WTC11 (cell line): Measurements from ENCODE around the gene CLEC2L. TPM values are rescaled to one million over a fixed set of nuclear protein-coding genes. Genes with fewer than 3 reads are reported as not detected.

Experiments
- ATAC-seq: fragments of 200-7000 bp; cut with Tn5 transposase; 2 replicates; pipeline ENCODE4 v1.10.0; 2021; ENCODE audit warnings: mild to moderate bottlenecking, moderate library complexity
- CTCF ChIA-PET: fragments of 300-600 bp; sonication (Branson Sonifier 250); formaldehyde crosslinking; loops from one replicate; lab custom pipeline; 2021; ENCODE audit warnings: antibody characterized with exemption; lab: Charles Lee
- POLR2A ChIA-PET: fragments of 350-600 bp; sonication (Branson Sonifier 250); formaldehyde crosslinking; loops from one replicate; lab custom pipeline; 2021; ENCODE audit warnings: antibody characterized with exemption; lab: Charles Lee
- DNase-seq: peaks from one replicate; pipeline ENCODE4 v3.0.0; 2021; ENCODE audit warnings: low spot score
- H3K27ac Mint-ChIP-seq: 2 replicates; pipeline ENCODE4 v1.8.0; 2021; ENCODE audit warnings: mixed read lengths
- H3K27me3 Mint-ChIP-seq: 2 replicates; pipeline ENCODE4 v1.8.0; 2021; ENCODE audit warnings: low read depth, mild to moderate bottlenecking, moderate library complexity, mixed read lengths
- H3K36me3 Mint-ChIP-seq: 2 replicates; pipeline ENCODE4 v1.8.0; 2021; ENCODE audit warnings: mixed read lengths
- H3K4me1 Mint-ChIP-seq: 2 replicates; pipeline ENCODE4 v1.8.0; 2022; ENCODE audit warnings: mixed read lengths
- H3K4me3 Mint-ChIP-seq: 2 replicates; pipeline ENCODE4 v1.8.0; 2021; ENCODE audit warnings: mild to moderate bottlenecking, moderate library complexity, mixed read lengths
- H3K9me3 Mint-ChIP-seq: 2 replicates; pipeline ENCODE4 v1.8.0; 2021; ENCODE audit warnings: mixed read lengths
- ATF1 ChIP-seq: sonication (generic); formaldehyde crosslinking; IDR thresholded peaks from 2 replicates; pipeline ENCODE4 v1.8.1; 2023; ENCODE audit warnings: mild to moderate bottlenecking, moderate library complexity, missing genetic modification reagents
- GABPB1 ChIP-seq: sonication (generic); formaldehyde crosslinking; IDR thresholded peaks from 2 replicates; pipeline ENCODE4 v1.8.1; 2023; ENCODE audit warnings: mild to moderate bottlenecking, missing genetic modification reagents
- GRHL2 ChIP-seq: fragments of 250-450 bp; sonication (Bioruptor Pico); IDR thresholded peaks from 2 replicates; pipeline ENCODE4 v1.8.0; 2022; ENCODE audit warnings: mild to moderate bottlenecking, moderate library complexity; ENCODE audit not compliant: insufficient replicate concordance, severe bottlenecking
- KAT7 ChIP-seq: sonication (generic); formaldehyde crosslinking; IDR thresholded peaks from 2 replicates; pipeline ENCODE4 v1.8.1; 2023; ENCODE audit warnings: missing genetic modification reagents, mild to moderate bottlenecking, borderline replicate concordance
- MLX ChIP-seq: sonication (generic); formaldehyde crosslinking; IDR thresholded peaks from 2 replicates; pipeline ENCODE4 v1.8.1; 2023; ENCODE audit warnings: mild to moderate bottlenecking, missing genetic modification reagents, moderate library complexity
- PRRX2 ChIP-seq: fragments of 250-450 bp; sonication (Bioruptor Pico); IDR thresholded peaks from 2 replicates; pipeline ENCODE4 v1.8.0; 2021; ENCODE audit warnings: mild to moderate bottlenecking
- RORB ChIP-seq: fragments of 250-450 bp; sonication (Bioruptor Pico); IDR thresholded peaks from 2 replicates; pipeline ENCODE4 v1.9.0; 2021; ENCODE audit warnings: mild to moderate bottlenecking
- SP1 ChIP-seq: sonication (generic); formaldehyde crosslinking; conservative IDR thresholded peaks from 2 replicates; pipeline ENCODE4 v1.8.1; 2022; ENCODE audit warnings: missing genetic modification reagents
- TEAD1 ChIP-seq: sonication (generic); formaldehyde crosslinking; IDR thresholded peaks from 2 replicates; pipeline ENCODE4 v1.8.0; 2022; ENCODE audit warnings: mild to moderate bottlenecking, missing genetic modification reagents
- USF2 ChIP-seq: sonication (generic); formaldehyde crosslinking; IDR thresholded peaks from 2 replicates; pipeline ENCODE4 v1.8.1; 2023; ENCODE audit warnings: mild to moderate bottlenecking, missing genetic modification reagents, moderate library complexity
- ZNF281 ChIP-seq: sonication (generic); formaldehyde crosslinking; IDR thresholded peaks from 2 replicates; pipeline ENCODE4 v1.8.0; 2023; ENCODE audit warnings: mild to moderate bottlenecking, missing genetic modification reagents
- ZSCAN18 ChIP-seq: fragments of 250-450 bp; sonication (Bioruptor Pico); IDR thresholded peaks from 2 replicates; pipeline ENCODE4 v2.1.2; 2022; ENCODE audit warnings: mild to moderate bottlenecking, moderate library complexity
- total RNA-seq: library from RNA; stranded (reverse); gene quantifications from 3 replicates; pipeline ENCODE4 v1.2.3, GENCODE V29; 2021
- TF ChIP-seq, protein P1 (sequence below): sonication (generic); formaldehyde crosslinking; IDR thresholded peaks from 2 replicates; pipeline ENCODE4 v1.8.1; 2022; ENCODE audit warnings: low read depth, mild to moderate bottlenecking, moderate library complexity, missing genetic modification reagents, borderline replicate concordance

Gene CLEC2L
- total RNA-seq, 1 experiment from 2014 or later, result 0.13 TPM

GRCh38 chr7:139479620-139480019, 43.9 kb upstream of the CLEC2L start (continued):
- no peak for TF ChIP-seq USF2
- TF ChIP-seq, protein P1, sequence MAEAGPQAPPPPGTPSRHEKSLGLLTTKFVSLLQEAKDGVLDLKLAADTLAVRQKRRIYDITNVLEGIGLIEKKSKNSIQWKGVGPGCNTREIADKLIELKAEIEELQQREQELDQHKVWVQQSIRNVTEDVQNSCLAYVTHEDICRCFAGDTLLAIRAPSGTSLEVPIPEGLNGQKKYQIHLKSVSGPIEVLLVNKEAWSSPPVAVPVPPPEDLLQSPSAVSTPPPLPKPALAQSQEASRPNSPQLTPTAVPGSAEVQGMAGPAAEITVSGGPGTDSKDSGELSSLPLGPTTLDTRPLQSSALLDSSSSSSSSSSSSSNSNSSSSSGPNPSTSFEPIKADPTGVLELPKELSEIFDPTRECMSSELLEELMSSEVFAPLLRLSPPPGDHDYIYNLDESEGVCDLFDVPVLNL (CRISPR knock-in tag), result no peak
- no peak for TF ChIP-seq ZSCAN18 (CRISPR knock-in tag)

DNA sequence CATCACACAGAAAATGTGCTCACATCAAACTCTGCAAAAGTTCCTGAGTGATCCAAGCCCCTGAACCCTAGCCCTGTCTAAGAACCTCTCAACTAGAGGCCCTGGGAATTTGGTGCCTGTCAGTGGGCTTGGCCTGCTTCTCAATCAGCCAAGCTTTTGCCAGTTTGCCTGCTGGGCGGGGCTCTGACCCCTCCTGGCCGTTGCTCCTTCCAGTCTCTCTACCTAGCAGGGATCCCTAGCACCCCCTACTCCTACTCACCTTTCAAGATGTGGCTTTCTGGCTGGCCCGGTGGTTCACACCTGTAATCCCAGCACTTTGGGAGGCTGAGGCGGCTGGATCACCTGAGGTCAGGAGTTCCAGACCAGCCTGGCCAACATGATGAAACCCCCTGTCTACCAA, 42.1 kb upstream of the CLEC2L start:
- H3K27ac Mint-ChIP-seq, result no peak overlapping the region
- no peak for TF ChIP-seq ZNF281 (CRISPR knock-in tag)
- TF ChIP-seq, all 79 proteins: peak for 0
- POLR2A ChIA-PET, result interaction anchor here (0.6 kb wide), 1 partner anchor 93 kb away, joined by 5 read pairs; no protein-coding TSS in a partner anchor
- H3K4me3 Mint-ChIP-seq, result peak overlapping the region; percentile 22
- peaks cover 12% of the 10 kb centered on the region for H3K4me1 Mint-ChIP-seq
- DNase-seq, result no peak
- CTCF ChIA-PET, result interaction anchor here (1.3 to 1.6 kb wide), 3 partner anchors 18 to 47 kb away, joined by 5 to 7 read pairs (median 7); no protein-coding TSS in a partner anchor
- H3K9me3 Mint-ChIP-seq, result no peaks in the 10 kb centered on the region
- peaks cover 30% of the 10 kb centered on the region for H3K27me3 Mint-ChIP-seq
- H3K36me3 Mint-ChIP-seq, result peaks cover 9% of the 10 kb centered on the region
- ATAC-seq, result no peak

DNA sequence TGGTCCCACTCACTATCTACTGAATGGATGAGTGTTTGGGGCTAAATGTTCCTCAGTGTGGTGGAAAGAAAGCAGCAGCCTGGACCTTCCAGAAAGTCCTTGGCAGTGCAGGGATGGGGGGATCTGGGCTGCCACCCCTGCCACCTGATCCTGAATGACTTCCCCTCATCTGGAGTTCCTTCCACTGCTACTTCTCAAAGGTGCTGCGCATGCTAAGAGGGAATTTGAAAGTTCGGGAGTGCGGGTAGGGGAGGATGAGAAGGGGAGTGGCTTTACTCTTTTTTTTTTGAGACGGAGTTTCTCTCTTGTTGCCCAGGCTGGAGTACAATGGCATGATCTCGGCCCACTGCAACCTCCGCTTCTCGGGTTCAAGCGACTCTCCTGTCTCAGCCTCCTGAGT, 41.4 kb upstream of the CLEC2L start:
- H3K4me1 Mint-ChIP-seq, result peaks cover 12% of the 10 kb centered on the region
- H3K9me3 Mint-ChIP-seq, result no peaks in the 10 kb centered on the region
- DNase-seq (no peak), ATAC-seq (no peak)
- ChIA-PET POLR2A (interaction anchor here (1.5 kb wide), 1 partner anchor 48 kb away, joined by 7 read pairs; no protein-coding TSS in a partner anchor), CTCF (interaction anchor here (0.9 to 2.2 kb wide), 9 partner anchors 18 to 137 kb away, joined by 4 to 41 read pairs (median 7); no protein-coding TSS in a partner anchor)
- peak overlapping the region; percentile 73 for H3K4me3 Mint-ChIP-seq
- TF ChIP-seq GRHL2 (CRISPR knock-in tag) (no peak), KAT7 (CRISPR knock-in tag) (no peak), GABPB1 (no peak), RORB (no peak), SP1 (CRISPR knock-in tag) (no peak), PRRX2 (CRISPR knock-in tag) (no peak), TEAD1 (no peak), MLX (CRISPR knock-in tag) (no peak), ATF1 (CRISPR knock-in tag) (no peak)
- TF ChIP-seq, all 79 proteins: peak for 0
- peaks cover 30% of the 10 kb centered on the region for H3K27me3 Mint-ChIP-seq
- H3K27ac Mint-ChIP-seq, result no peak overlapping the region
- peaks cover 5% of the 10 kb centered on the region; the same call in 1 of the 2 replicates for H3K36me3 Mint-ChIP-seq
